IPS-20b (cell line): ENCODE data around the gene GLOD5.

Experiments used
- H3K27ac ChIP-seq: one replicate; pipeline ENCODE4 v1.5.1; 2013; ENCODE audit warnings: low read length
- H3K27me3 ChIP-seq: 2 replicates; pipeline ENCODE4 v1.6.1; 2013; ENCODE audit warnings: mild to moderate bottlenecking, low read length, inconsistent platforms; ENCODE audit not compliant: insufficient read depth
- H3K36me3 ChIP-seq: 2 replicates; pipeline ENCODE4 v1.6.1; 2013; ENCODE audit warnings: low read depth, mild to moderate bottlenecking, inconsistent platforms, low read length, moderate library complexity; ENCODE audit not compliant: insufficient read depth
- H3K4me1 ChIP-seq: 2 replicates; pipeline ENCODE4 v1.6.1; 2013; ENCODE audit warnings: mild to moderate bottlenecking, control low read depth, inconsistent platforms, low read length, moderate library complexity; ENCODE audit not compliant: insufficient read depth
- H3K4me3 ChIP-seq: 2 replicates; pipeline ENCODE4 v1.5.1; 2013; ENCODE audit warnings: mild to moderate bottlenecking, low read length, inconsistent platforms
- H3K9ac ChIP-seq: 2 replicates; pipeline ENCODE4 v1.6.1; 2013; ENCODE audit warnings: low read depth, mild to moderate bottlenecking, inconsistent platforms, low read length, moderate library complexity
- H3K9me3 ChIP-seq: 2 replicates; pipeline ENCODE4 v1.6.1; 2013; ENCODE audit warnings: mild to moderate bottlenecking, low read depth, low read length, inconsistent platforms; ENCODE audit not compliant: insufficient read depth

The GLOD5 gene

DNA sequence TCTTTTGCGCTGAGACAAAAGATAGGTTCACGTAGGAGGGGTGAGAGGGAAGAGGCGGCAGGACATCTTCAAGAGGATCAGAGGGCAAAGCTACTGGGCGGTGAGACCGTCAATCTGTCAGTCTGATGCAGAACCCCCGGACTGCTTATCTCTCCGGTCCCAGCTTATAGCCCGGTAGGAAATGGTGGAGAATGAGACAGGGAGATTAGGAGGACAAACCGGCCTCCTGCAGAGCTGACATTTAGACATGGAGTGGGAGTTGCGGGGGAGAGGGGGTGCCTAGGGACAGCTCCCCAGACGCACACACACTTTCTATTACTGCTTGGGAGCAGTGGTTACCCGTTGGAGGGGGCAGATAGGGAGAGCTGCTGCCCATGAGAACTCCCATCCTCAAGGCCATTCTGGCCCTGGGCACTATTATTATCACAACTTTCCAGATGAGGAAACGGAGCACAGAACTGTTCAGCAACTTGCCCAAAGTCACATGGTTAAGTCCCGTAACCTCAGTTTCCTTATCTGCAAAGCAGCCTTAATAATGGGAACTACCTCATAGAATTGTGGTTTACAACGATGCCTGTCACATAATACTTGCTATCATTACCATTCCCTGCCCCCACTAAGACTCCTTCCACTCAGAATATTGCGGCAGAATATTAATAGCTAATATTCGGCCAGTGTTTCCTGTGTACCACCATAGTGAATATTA lies 39.2 kb downstream of the GLOD5 start:
- Histone ChIP-seq H3K36me3 (peaks cover 24% of the 10 kb centered on the region; the same call in 1 of the 2 replicates), H3K4me1 (0 out of 2 replicates have a peak, but pooled peaks cover 3% of the 10 kb centered on the region), H3K9ac (peak overlapping the region; percentile 89; the same call in 1 of the 2 replicates), H3K9me3 (no peaks in the 10 kb centered on the region), H3K4me3 (peak overlapping the region; percentile 82), H3K27ac (peak overlapping the region; percentile 96), H3K27me3 (no peaks in the 10 kb centered on the region)

- Histone ChIP-seq H3K36me3 (peaks cover 26% of the 10 kb centered on the region; the same call in 1 of the 2 replicates), H3K4me3 (peak within 1 kb of the TSS; percentile 91), H3K4me1 (0 out of 2 replicates have a peak, but pooled peaks cover 3% of the 10 kb centered on the region), H3K9me3 (no peaks in the 10 kb centered on the region), H3K9ac (peak within 1 kb of the TSS; percentile 96), H3K27ac (peak within 1 kb of the TSS; percentile 96), H3K27me3 (no peaks in the 10 kb centered on the region)
Measured at GRCh38 chrX:48801280-48802088, 39.9 kb downstream of the GLOD5 start, which contains the start of gene HDAC6. TSS of gene HDAC6 (plus strand) at chrX:48802067. CDS start at chrX:48802693, 626 bp downstream.

- Histone ChIP-seq H3K27me3 (no peaks in the 10 kb centered on the region), H3K27ac (peak overlapping the region; percentile 96), H3K4me3 (peak overlapping the region; percentile 91), H3K36me3 (peaks cover 26% of the 10 kb centered on the region), H3K9ac (peak overlapping the region; percentile 96), H3K9me3 (no peaks in the 10 kb centered on the region), H3K4me1 (0 out of 2 replicates have a peak, but pooled peaks cover 3% of the 10 kb centered on the region)
Measured at GRCh38 chrX:48802089-48802904, 40.8 kb downstream of the GLOD5 start.

DNA sequence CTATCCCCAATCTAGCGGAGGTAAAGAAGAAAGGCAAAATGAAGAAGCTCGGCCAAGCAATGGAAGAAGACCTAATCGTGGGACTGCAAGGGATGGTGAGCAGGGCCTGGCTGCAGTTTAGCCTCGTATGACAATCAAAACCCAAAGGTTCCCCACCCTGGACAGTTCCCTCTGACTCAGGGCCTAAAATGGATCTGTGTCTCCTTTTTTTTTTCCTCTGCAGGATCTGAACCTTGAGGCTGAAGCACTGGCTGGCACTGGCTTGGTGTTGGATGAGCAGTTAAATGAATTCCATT lies 41.3 kb downstream of the GLOD5 start:
- Histone ChIP-seq H3K4me3 (peak overlapping the region; percentile 91), H3K9ac (peak overlapping the region; percentile 96; the same call in 1 of the 2 replicates), H3K9me3 (no peaks in the 10 kb centered on the region), H3K36me3 (peaks cover 26% of the 10 kb centered on the region), H3K4me1 (0 out of 2 replicates have a peak, but pooled peaks cover 3% of the 10 kb centered on the region), H3K27ac (peak overlapping the region; percentile 56), H3K27me3 (no peaks in the 10 kb centered on the region)

GRCh38 chrX:48806081-48806480 lies 44.5 kb downstream of the GLOD5 start:
- Histone ChIP-seq H3K9me3 (no peaks in the 10 kb centered on the region), H3K9ac (no peak overlapping the region), H3K27me3 (no peaks in the 10 kb centered on the region), H3K4me1 (no peaks in the 10 kb centered on the region), H3K27ac (no peak overlapping the region), H3K36me3 (peaks cover 26% of the 10 kb centered on the region), H3K4me3 (no peak overlapping the region)

GRCh38 chrX:48813644-48814043 lies 52.1 kb downstream of the GLOD5 start:
- H3K4me1 ChIP-seq, result no peaks in the 10 kb centered on the region
- no peak overlapping the region for H3K9ac ChIP-seq
- H3K9me3 ChIP-seq, result no peaks in the 10 kb centered on the region
- peaks cover 7% of the 10 kb centered on the region; the same call in 1 of the 2 replicates for H3K36me3 ChIP-seq
- H3K27ac ChIP-seq, result no peak overlapping the region
- H3K4me3 ChIP-seq, result no peak overlapping the region
- no peaks in the 10 kb centered on the region for H3K27me3 ChIP-seq

GRCh38 chrX:48814722-48815121 lies 53.2 kb downstream of the GLOD5 start:
- peaks cover 7% of the 10 kb centered on the region; the same call in 1 of the 2 replicates for H3K36me3 ChIP-seq
- H3K9me3 ChIP-seq, result no peaks in the 10 kb centered on the region
- no peak overlapping the region for H3K27ac ChIP-seq
- H3K4me3 ChIP-seq, result no peak overlapping the region
- no peaks in the 10 kb centered on the region for H3K4me1 ChIP-seq
- no peaks in the 10 kb centered on the region for H3K27me3 ChIP-seq
- no peak overlapping the region for H3K9ac ChIP-seq

DNA sequence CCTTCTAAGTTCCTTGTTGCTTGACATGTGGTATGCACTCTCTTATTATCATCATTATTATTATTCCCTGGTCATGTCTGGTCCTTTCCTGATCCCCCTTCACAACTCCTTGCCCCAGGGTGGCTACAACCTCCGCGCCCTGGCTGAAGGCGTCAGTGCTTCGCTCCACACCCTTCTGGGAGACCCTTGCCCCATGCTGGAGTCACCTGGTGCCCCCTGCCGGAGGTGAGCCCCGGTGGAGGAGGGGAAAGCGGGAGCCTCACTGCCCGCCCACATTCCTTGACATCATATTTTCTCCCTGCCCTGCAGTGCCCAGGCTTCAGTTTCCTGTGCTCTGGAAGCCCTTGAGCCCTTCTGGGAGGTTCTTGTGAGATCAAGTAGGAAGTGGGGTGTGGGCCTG lies 53.7 kb downstream of the GLOD5 start:
- Histone ChIP-seq H3K9me3 (no peaks in the 10 kb centered on the region), H3K4me3 (no peak overlapping the region), H3K27ac (no peak overlapping the region), H3K27me3 (no peaks in the 10 kb centered on the region), H3K9ac (no peak overlapping the region), H3K36me3 (peaks cover 12% of the 10 kb centered on the region; the same call in 1 of the 2 replicates), H3K4me1 (no peaks in the 10 kb centered on the region)

DNA sequence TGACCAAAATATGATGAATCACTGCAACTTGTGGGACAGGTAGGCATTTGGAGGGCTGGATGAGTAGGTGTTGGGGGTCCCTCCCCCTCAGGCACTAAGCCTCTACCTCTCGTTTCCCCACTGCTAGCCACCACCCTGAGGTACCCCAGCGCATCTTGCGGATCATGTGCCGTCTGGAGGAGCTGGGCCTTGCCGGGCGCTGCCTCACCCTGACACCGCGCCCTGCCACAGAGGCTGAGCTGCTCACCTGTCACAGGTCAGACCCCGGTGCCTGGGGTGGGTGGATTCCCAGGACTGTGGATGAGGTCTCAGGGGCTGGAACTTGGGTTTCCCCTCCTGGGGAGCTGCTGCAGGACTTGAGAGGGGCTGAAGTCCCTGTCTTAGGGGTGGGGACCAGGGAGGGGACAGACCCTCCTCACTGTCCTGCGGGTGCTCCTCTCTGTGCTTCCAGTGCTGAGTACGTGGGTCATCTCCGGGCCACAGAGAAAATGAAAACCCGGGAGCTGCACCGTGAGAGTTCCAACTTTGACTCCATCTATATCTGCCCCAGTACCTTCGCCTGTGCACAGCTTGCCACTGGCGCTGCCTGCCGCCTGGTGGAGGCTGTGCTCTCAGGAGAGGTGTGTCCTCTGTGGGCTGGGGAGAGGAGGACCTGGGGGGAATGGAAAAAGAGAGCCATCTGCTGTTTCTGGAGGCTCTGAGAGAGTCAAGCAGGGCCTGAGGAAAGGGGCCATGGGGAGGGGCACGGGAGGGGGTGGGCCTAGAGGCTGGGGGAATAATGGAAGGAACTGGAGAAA lies 54.7 kb downstream of the GLOD5 start:
- Histone ChIP-seq H3K9ac (no peak overlapping the region), H3K36me3 (peaks cover 16% of the 10 kb centered on the region; the same call in 1 of the 2 replicates), H3K4me3 (no peak overlapping the region), H3K9me3 (no peaks in the 10 kb centered on the region), H3K27me3 (no peaks in the 10 kb centered on the region), H3K27ac (no peak overlapping the region), H3K4me1 (no peaks in the 10 kb centered on the region)

DNA sequence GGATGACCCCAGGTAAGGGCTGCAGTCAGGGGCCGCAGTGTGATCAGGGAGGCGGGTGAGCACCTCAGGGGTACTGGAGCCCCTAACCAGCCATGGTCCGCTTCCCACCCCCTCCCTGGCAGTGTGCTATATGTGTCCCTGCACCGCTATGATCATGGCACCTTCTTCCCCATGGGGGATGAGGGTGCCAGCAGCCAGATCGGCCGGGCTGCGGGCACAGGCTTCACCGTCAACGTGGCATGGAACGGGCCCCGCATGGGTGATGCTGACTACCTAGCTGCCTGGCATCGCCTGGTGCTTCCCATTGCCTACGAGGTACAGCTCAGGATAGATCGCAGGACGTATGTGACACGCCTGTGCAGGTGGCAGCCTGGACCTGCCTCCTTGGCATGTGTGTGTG lies 56.6 kb downstream of the GLOD5 start:
- Histone ChIP-seq H3K4me1 (no peaks in the 10 kb centered on the region), H3K9me3 (no peaks in the 10 kb centered on the region), H3K36me3 (peaks cover 17% of the 10 kb centered on the region; the same call in 1 of the 2 replicates), H3K4me3 (no peak overlapping the region), H3K27me3 (no peaks in the 10 kb centered on the region), H3K9ac (no peak overlapping the region), H3K27ac (no peak overlapping the region)

- Histone ChIP-seq H3K4me1 (no peaks in the 10 kb centered on the region), H3K36me3 (peaks cover 25% of the 10 kb centered on the region; the same call in 1 of the 2 replicates), H3K9ac (no peak overlapping the region), H3K9me3 (no peaks in the 10 kb centered on the region), H3K4me3 (no peak overlapping the region), H3K27ac (no peak overlapping the region), H3K27me3 (no peaks in the 10 kb centered on the region)
Measured at GRCh38 chrX:48818866-48819265, 57.3 kb downstream of the GLOD5 start.
